Measurements from ENCODE around the gene SUPT20H. TPM values are rescaled to one million over a fixed set of nuclear protein-coding genes. Genes with fewer than 3 reads are reported as not detected.

Gene SUPT20H
- total and polyA plus RNA-seq, 2 of the 13 experiments (the other 11 are each of a cell fraction or from before 2014, with no cell fraction given): 35.0 to 63.6 TPM

- peak; percentile 53; the same call in 1 of the 2 replicates for TF ChIP-seq DMAP1 (CRISPR knock-in tag; IDR thresholded peaks at IDR 0.05)
- 0 out of 2 replicates have a peak, but pooled peaks have one; percentile 16 for TF ChIP-seq CHD2 (IDR thresholded peaks at IDR 0.05; ENCODE audit: low read depth, low read length)
- no peak for TF ChIP-seq ZNF281 (CRISPR knock-in tag; IDR thresholded peaks at IDR 0.05; ENCODE audit: borderline replicate concordance)
- TF ChIP-seq ZMAT3 (CRISPR knock-in tag; conservative IDR thresholded peaks at IDR 0.05): 0 out of 2 replicates have a peak, but pooled peaks have one; percentile 9
- TF ChIP-seq ONECUT2 (CRISPR knock-in tag; IDR thresholded peaks at IDR 0.05): peak; percentile 46; the same call in 1 of the 2 replicates
- peak; percentile 47; the same call in 1 of the 2 replicates for TF ChIP-seq PITX1 (CRISPR knock-in tag; IDR thresholded peaks at IDR 0.05)
- peak; percentile 41; the same call in 1 of the 2 replicates for TF ChIP-seq UBTF (CRISPR knock-in tag; IDR thresholded peaks at IDR 0.05)
- TF ChIP-seq STAG1 (CRISPR knock-in tag; IDR thresholded peaks at IDR 0.05): no peak
- no peak for TF ChIP-seq ZNF513 (CRISPR knock-in tag; conservative IDR thresholded peaks at IDR 0.05)
- 0 out of 2 replicates have a peak, but pooled peaks have one; percentile 27 for TF ChIP-seq ZFP91 (CRISPR knock-in tag; IDR thresholded peaks at IDR 0.05; ENCODE audit: borderline replicate concordance)
- peak; percentile 71 for TF ChIP-seq ZFX (CRISPR knock-in tag; IDR thresholded peaks at IDR 0.05; ENCODE audit: low read depth)
- TF ChIP-seq ZNF350 (CRISPR knock-in tag; IDR thresholded peaks at IDR 0.05; ENCODE audit: borderline replicate concordance, low read depth): 0 out of 2 replicates have a peak, but pooled peaks have one; percentile 45
- no peak for TF ChIP-seq ZBTB43 (CRISPR knock-in tag; conservative IDR thresholded peaks at IDR 0.05)
- peak in 1 of 2 experiments; percentile 19; a peak in 2 of 4 replicates for TF ChIP-seq HMGXB4 (CRISPR knock-in tag; IDR thresholded peaks at IDR 0.05; ENCODE audit: borderline replicate concordance in 1 of 2, low read depth in 1 of 2)
Observed at GRCh38 chr13:36998624-36999041, 60.9 kb downstream of the SUPT20H start (continued).
